Measurements from ENCODE around the gene CYP27C1. TPM values are rescaled to one million over a fixed set of nuclear protein-coding genes. Genes with fewer than 3 reads are reported as not detected.
"Not testable (repeated sequence)": the region's sequence is repeated elsewhere in the genome, so short reads cannot be mapped to it uniquely, and the experiment has no call there.

Gene CYP27C1
- total RNA-seq, 1 donor from 2014 or later: 2.4 TPM

DNA sequence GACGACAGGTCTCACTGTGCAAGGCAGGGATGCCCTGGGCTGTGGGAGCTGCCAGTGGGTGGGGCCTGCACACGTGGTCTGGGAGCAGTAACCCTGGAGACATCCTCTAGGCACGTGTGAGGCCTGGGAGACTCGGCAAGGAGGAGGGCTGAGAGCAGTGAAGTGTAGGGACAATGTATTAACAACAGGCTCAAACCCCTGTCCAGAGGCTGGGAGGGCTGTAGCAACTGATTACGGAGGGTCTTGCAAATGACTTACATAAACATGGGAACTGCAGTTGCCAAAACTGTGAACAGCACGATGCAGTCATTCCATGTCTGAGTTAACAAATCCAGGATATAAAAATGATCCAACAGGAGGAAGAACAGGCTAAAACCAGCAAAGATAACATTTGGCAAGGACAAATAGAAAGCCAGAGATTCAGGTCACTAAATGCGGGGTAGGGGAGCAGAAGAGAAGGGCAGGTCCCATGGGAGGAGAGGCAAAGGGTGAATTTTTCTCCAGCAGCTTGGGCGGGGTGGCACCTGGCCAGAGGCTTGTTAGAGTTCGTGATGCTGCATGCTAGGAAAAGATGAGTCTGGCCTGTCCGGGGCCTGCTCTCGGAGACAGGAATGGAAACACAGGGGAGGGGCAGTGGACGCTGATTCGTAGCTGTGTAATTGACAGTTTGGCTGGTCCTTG lies 44.9 kb downstream of the CYP27C1 start:
- DNase-seq (ENCODE audit: low spot score in 2 of 2) (peak in 1 of 2 donors; percentile 48), FAIRE-seq (no peak)

DNA sequence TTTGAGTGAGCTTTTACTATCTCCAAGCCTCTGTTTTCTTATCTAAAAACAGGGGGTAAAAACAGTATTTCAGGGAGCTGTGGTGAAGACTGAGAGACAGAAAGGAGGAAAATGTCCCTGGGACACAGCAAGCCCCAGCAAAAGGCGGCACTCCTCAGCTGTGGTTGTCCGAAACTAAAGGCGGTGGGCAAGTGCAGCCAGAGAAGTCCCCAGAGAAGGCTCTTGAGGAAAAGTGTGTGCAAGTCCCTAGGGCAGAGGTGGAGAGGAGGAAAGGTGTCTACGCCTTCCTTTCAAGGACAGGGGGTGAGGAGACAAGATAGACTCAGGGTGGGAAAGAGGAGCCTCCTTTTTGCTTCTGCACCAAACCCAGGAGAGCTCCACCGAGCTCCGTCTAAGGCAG lies 45.5 kb downstream of the CYP27C1 start:
- DNase-seq (ENCODE audit: low spot score in 2 of 2) (no peak), FAIRE-seq (no peak)

- no peak for FAIRE-seq
Measured at GRCh38 chr2:127174136-127174535, 46.0 kb downstream of the CYP27C1 start.

DNA sequence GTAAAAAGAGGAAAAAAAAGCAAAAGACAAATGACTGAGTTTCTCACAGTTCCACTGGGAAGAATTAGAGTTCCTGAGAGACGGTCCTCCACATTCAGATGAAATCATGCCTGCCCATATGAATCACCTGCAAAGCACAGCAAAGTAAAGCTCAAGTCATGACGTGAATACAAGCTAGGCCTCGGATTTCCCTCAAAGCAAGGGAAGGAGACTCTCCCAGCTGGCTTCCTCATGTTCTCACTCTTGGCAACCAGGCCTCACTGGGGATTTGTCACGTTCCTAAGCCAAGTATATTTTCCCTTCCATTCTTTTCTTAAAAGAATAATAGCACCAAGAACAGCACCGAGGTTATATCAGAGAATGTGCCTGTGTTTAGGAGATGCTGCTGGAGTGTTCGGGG lies 47.0 kb downstream of the CYP27C1 start:
- no peak for FAIRE-seq

More at GRCh38 chr2:127174136-127174535, 46.0 kb downstream of the CYP27C1 start:
- peak in 1 of 2 donors; percentile 40 for DNase-seq (ENCODE audit: low spot score in 2 of 2)

DNA sequence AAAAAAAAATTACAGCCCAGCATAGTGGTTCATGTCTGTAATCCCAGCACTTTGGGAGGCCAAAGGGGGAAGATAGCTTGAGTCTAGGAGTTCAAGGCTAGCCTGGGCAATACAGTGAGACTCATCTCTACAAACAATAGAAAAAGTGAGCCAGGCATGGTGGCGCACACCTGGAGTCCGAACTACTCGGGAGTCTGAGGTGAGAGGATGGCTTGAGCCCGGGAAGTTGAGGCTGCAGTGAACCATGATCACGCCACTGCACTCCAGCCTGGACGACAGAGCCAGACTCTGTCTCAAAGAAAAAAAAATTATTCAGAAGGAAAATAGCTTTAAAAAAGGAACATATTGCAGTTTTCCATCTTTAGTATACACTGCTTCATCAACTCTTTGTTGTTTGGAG lies 47.8 kb downstream of the CYP27C1 start:
- DNase-seq (ENCODE audit: low spot score in 2 of 2) (no peak), FAIRE-seq (no peak)

More for the DNA sequence above, 47.0 kb downstream of the CYP27C1 start:
- DNase-seq (ENCODE audit: low spot score in 2 of 2): no peak

GRCh38 chr2:127170452-127171197 lies 49.5 kb downstream of the CYP27C1 start:
- no peak for DNase-seq (ENCODE audit: low spot score in 2 of 2)
- FAIRE-seq: no peak

GRCh38 chr2:127170021-127170420 lies 50.1 kb downstream of the CYP27C1 start:
- DNase-seq (ENCODE audit: low spot score in 2 of 2): no peak
- FAIRE-seq: no peak

GRCh38 chr2:127169066-127169660 lies 50.9 kb downstream of the CYP27C1 start:
- DNase-seq (ENCODE audit: low spot score in 2 of 2): no peak
- no peak for FAIRE-seq

- DNase-seq (ENCODE audit: low spot score in 2 of 2) (no peak), FAIRE-seq (no peak)
Measured at GRCh38 chr2:127166231-127166860, 53.8 kb downstream of the CYP27C1 start.

DNA sequence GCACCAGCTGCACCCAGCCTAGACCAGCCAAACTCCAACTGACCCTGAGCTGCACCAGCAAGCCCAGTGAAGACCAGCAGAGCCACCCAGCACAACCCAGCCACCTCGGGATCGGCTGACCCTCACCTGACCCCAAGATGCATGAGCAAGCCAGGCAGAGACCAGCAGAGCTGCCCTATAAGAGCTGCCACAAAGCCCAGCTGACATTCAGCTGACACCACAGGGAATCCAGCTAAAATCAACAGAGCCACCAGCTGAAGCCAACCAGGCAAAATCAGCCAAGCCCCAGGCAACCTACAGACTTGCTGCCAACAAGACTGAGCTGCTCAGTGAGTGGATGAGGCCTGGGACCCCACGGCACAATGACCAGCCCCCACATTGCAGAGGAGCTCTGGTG lies 54.6 kb downstream of the CYP27C1 start:
- FAIRE-seq (no peak), DNase-seq (ENCODE audit: low spot score in 2 of 2) (no peak)

DNA sequence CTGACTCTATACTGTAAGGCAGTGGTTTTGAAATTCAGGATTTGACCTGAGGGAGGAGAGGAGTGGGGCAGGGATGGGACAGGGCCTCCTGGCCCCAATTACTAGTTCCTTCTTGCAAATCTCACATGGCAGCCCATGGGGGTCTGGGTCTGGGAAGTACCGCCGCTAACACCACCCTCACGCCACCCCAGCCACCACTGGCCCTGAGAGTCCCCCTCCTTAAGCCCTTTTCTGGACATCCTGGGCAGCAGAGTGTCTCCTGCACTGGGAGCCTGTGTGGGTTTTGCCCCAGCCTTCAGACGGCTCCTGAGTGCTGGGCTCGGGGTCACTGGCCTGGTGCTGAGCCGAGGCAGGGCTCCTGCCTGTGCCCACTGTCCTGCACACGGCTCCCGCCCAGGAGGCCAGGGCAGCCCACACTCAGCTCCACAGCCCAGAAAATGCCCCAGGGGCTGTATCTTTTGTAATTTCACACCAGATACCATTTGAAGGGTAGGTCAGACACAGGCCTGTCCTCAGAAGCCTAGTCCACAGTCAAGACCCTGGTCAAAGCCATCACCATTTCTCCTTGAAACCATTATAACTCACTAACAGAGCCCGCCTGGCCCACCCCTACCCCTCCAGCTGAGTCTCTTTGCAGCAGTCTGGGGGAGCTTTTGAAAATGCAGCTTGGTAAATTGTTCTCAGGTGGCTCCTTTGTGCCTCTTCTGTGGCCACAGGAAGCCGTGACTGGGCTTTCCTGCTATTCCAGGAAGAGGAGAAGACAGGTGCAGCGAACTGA lies 55.1 kb downstream of the CYP27C1 start:
- DNase-seq (ENCODE audit: low spot score in 2 of 2) (no peak), FAIRE-seq (no peak)

DNA sequence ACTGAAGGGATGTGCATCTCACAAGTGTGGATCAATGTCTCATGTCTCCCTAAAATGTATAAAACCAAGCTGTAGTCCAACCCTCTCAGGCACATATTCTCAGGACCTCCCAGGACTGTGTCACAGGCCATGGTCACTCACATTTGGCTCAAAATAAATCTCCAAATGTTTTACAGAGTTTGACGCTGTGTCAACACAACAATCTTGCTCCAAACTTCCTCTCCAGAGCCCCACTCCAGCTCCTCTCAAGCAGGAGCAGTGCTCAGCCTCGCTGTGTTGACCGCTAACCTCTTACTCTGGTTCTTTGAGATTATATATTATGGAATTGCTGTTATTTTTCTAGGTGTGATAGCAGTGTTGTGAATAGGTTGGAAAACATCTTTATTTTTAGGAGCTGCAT lies 56.2 kb downstream of the CYP27C1 start:
- DNase-seq (ENCODE audit: low spot score in 2 of 2): no peak
- FAIRE-seq: no peak

DNA sequence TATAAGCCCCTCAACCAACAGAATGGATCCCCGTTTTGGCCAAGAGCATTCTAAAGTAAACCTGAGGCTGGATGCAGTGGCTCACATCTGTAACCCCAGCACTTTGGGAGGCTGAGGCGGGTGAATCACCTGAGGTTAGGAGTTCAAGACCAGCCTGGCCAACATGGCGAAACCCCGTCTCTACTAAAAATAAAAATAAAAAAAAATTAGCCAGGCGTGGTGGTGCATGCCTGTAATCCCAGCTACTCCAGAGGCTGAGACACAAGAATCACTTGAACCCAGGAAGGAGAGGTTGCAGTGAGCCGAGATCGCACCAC lies 57.1 kb downstream of the CYP27C1 start:
- FAIRE-seq; DNase-seq (ENCODE audit: low spot score in 2 of 2): not testable (repeated sequence)

- DNase-seq (ENCODE audit: low spot score in 2 of 2) (no peak), FAIRE-seq (no peak)
Measured at GRCh38 chr2:127162261-127163089, 57.6 kb downstream of the CYP27C1 start.

GRCh38 chr2:127161176-127162136 lies 58.6 kb downstream of the CYP27C1 start:
- no peak for DNase-seq (ENCODE audit: low spot score in 2 of 2)
- no peak for FAIRE-seq

DNA sequence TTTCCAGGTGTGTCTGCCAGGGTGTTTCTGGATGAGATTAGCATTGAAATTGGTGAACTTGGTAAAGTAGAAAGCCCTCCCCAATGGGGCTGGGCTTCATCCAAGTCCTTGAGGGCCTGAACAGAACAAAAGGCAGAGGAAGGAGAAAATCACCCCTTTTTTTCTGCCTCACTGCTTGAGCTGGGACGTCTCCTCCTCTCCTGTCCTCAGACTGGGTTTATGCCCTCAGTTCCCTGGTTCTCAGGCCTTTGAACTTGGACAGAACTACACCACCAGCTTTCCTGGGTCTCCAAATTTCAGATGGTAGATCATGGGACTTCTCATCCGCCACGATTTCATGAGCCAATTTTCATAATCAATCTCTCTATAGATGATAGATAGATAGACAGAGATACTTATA lies 59.4 kb downstream of the CYP27C1 start:
- DNase-seq (ENCODE audit: low spot score in 2 of 2): no peak
- FAIRE-seq: no peak

- FAIRE-seq (no peak), DNase-seq (ENCODE audit: low spot score in 2 of 2) (no peak)
Measured at GRCh38 chr2:127159543-127159942, 60.6 kb downstream of the CYP27C1 start.

GRCh38 chr2:127158614-127159290 lies 61.3 kb downstream of the CYP27C1 start:
- FAIRE-seq: no peak
- no peak for DNase-seq (ENCODE audit: low spot score in 2 of 2)

Data from frontal cortex (tissue), 4 donors.